GM12878 (cell line): ENCODE data around the gene TMEM178A. TPM values are rescaled to one million over a fixed set of nuclear protein-coding genes. Genes with fewer than 3 reads are reported as not detected.

Experiments
- ATAC-seq: fragments of 200-7000 bp; cut with Tn5 transposase; 3 replicates; pipeline ENCODE4 v1.9.1; 2020; ENCODE audit warnings: mild to moderate bottlenecking, moderate library complexity
- BruUV-seq: library from RNA; stranded (reverse); fragments of 400-500 nt; replicated peaks from 2 replicates; lab custom pipeline; 2021; lab: Mats Ljungman, UMichigan
- CTCF ChIA-PET: fragments of 300-600 bp; sonication (Branson Sonifier 250); formaldehyde crosslinking; extraction: SDS; loops from one replicate; lab custom pipeline; 2021; ENCODE audit warnings: inconsistent platforms; lab: Yijun Ruan, JAX
- POLR2A ChIA-PET: fragments of 350-600 bp; formaldehyde crosslinking; extraction: SDS; loops from one replicate; lab custom pipeline; 2021; ENCODE audit warnings: inconsistent platforms; lab: Charles Lee
- RAD21 ChIA-PET: fragments of 300-600 bp; sonication (Branson Sonifier 250); formaldehyde crosslinking; loops from one replicate; lab custom pipeline; 2023; ENCODE audit warnings: antibody characterized with exemption; ENCODE audit not compliant: unreplicated experiment; lab: Charles Lee
- SMC1A ChIA-PET: fragments of 300-600 bp; sonication (Branson Sonifier 250); formaldehyde crosslinking; loops from one replicate; lab custom pipeline; 2023; ENCODE audit not compliant: unreplicated experiment, uncharacterized antibody; lab: Charles Lee
- DNase-seq: peaks from one replicate; pipeline ENCODE4 v3.0.0-alpha.2; 2011; ENCODE audit warnings: low read depth, low spot score
- FAIRE-seq: peaks from 3 replicates; lab custom pipeline; 2011; peaks lifted over from hg19 to GRCh38; lab: Jason Lieb, UNC
- H2AFZ ChIP-seq: 2 replicates; pipeline ENCODE4 v1.6.0; 2011; ENCODE audit warnings: low read depth, low read length, control low read depth; ENCODE audit not compliant: control insufficient read depth
- H3K27ac ChIP-seq: 2 replicates; pipeline ENCODE4 v1.5.1; 2011; ENCODE audit warnings: control low read depth; ENCODE audit not compliant: control insufficient read depth, insufficient read depth
- H3K27me3 ChIP-seq, 2 experiments: replicated peaks in 1 of 2; 2 replicates each; pipeline versions ENCODE4 v1.6.0 to v1.6.1; 2011; ENCODE audit warnings: low read length in 1 of 2; ENCODE audit not compliant: control insufficient read depth in 2 of 2, insufficient read depth in 2 of 2
- H3K36me3 ChIP-seq, 2 experiments: 2 replicates each; pipeline ENCODE4 v1.5.1; 2011; ENCODE audit warnings: low read length in 1 of 2; ENCODE audit not compliant: control insufficient read depth in 2 of 2, insufficient read depth in 2 of 2
- H3K4me1 ChIP-seq: 2 replicates; pipeline ENCODE4 v1.6.1; 2011; ENCODE audit warnings: mild to moderate bottlenecking, low read length, moderate library complexity, mixed read lengths; ENCODE audit not compliant: control insufficient read depth, insufficient read depth
- H3K4me2 ChIP-seq: 2 replicates; pipeline ENCODE4 v1.6.0; 2011; ENCODE audit warnings: control low read depth; ENCODE audit not compliant: control insufficient read depth, insufficient read depth
- H3K4me3 ChIP-seq: fragments of 200-600 bp; sonication (generic); 2 replicates; pipeline ENCODE4 v1.5.1; 2016
- H3K79me2 ChIP-seq: 2 replicates; pipeline ENCODE4 v1.6.0; 2011; ENCODE audit warnings: low read length; ENCODE audit not compliant: control insufficient read depth, insufficient read depth
- H3K9ac ChIP-seq: 2 replicates; pipeline ENCODE4 v1.8.0; 2011; ENCODE audit warnings: low read length, control low read depth, mixed read lengths; ENCODE audit not compliant: control insufficient read depth, insufficient read depth
- H3K9me3 ChIP-seq: replicated peaks from 3 replicates; pipeline ENCODE4 v1.5.1; 2011; ENCODE audit warnings: mild to moderate bottlenecking, low read length; ENCODE audit not compliant: control insufficient read depth, insufficient read depth
- H4K20me1 ChIP-seq: 2 replicates; pipeline ENCODE4 v1.6.0; 2011; ENCODE audit not compliant: control insufficient read depth, insufficient read depth
- BHLHE40 ChIP-seq, 2 experiments: fragments of 450-650 bp in 1 of 2; IDR thresholded peaks; 2 replicates each; pipeline ENCODE4 v1.6.1; 2011 to 2017; ENCODE audit warnings: low read depth in 2 of 2, borderline replicate concordance in 1 of 2, improper control_type of control experiment in 1 of 2, low read length in 1 of 2, mild to moderate bottlenecking in 1 of 2
- DPF2 ChIP-seq: fragments of 450-650 bp; IDR thresholded peaks from 2 replicates; pipeline ENCODE4 v1.6.1; 2017; ENCODE audit warnings: mild to moderate bottlenecking
- KLF5 ChIP-seq: fragments of 450-650 bp; IDR thresholded peaks from 2 replicates; pipeline ENCODE4 v1.6.1; 2014; ENCODE audit warnings: mild to moderate bottlenecking; ENCODE audit not compliant: partially characterized antibody
- NFYA ChIP-seq: IDR thresholded peaks from 2 replicates; pipeline ENCODE4 v1.6.1; 2011; ENCODE audit warnings: low read depth, mild to moderate bottlenecking, low read length, improper control_type of control experiment, borderline replicate concordance
- POLR2A ChIP-seq: IDR thresholded peaks from 2 replicates; pipeline ENCODE4 v1.6.1; 2011; ENCODE audit warnings: low read depth, mild to moderate bottlenecking, low read length
- POLR2AphosphoS2 ChIP-seq: IDR thresholded peaks from 2 replicates; pipeline ENCODE4 v1.6.1; 2011; ENCODE audit warnings: low read depth, mild to moderate bottlenecking, low read length, improper control_type of control experiment, moderate library complexity
- RFX5 ChIP-seq: IDR thresholded peaks from 2 replicates; pipeline ENCODE4 v1.6.1; 2011; ENCODE audit warnings: low read depth, low read length, improper control_type of control experiment
- SIX5 ChIP-seq: IDR thresholded peaks from 2 replicates; pipeline ENCODE4 v1.6.1; 2011; ENCODE audit warnings: mild to moderate bottlenecking, low read depth, low read length, moderate library complexity; ENCODE audit not compliant: severe bottlenecking
- ZNF207 ChIP-seq: fragments of 450-650 bp; IDR thresholded peaks from 2 replicates; pipeline ENCODE4 v1.6.1; 2014; ENCODE audit warnings: antibody characterized with exemption, mild to moderate bottlenecking, borderline replicate concordance
- ZZZ3 ChIP-seq: IDR thresholded peaks from 2 replicates; pipeline ENCODE4 v1.6.1; 2011; ENCODE audit warnings: low read depth; ENCODE audit not compliant: control insufficient read depth, insufficient read length
- WGBS: methylation state at CpG from one replicate; pipeline ENCODE4 v1.1.6; 2016; ENCODE audit warnings: low lambda C conversion rate; ENCODE audit not compliant: insufficient replicate concordance, insufficient coverage; ENCODE audit errors: missing lambda C conversion rate; 5-methylcytosine and 5-hydroxymethylcytosine counted together
- in situ Hi-C: fragments of 300-500 bp; cut with MboI; formaldehyde crosslinking; loops from 9 replicates; pipeline ENCODE4 v1.14.3; 2018; ENCODE audit warnings: mixed read lengths
- intact Hi-C: fragments of 100-400 bp; cut with micrococcal nuclease; formaldehyde crosslinking; loops from one replicate; pipeline ENCODE4 v1.14.2; 2022; ENCODE audit not compliant: unreplicated experiment
- polyA plus RNA-seq, 11 experiments: library from polyadenylated mRNA; depleted of rRNA in 4 of 11; unstranded in 6 of 11; stranded (reverse) in 5 of 11; fragments of >200 nt; fragmentation: Nextera tagmentation in 4 of 11; fragmentation: Illumina TruSeq in 1 of 11; extraction: Ambion mirVana in 4 of 11; extraction: Trizol in 1 of 11; gene quantifications; 1 replicate in 1 of 11; 2 replicates in 10 of 11; pipeline versions ENCODE4 v1.2.1 to v1.2.3, GENCODE V29; 2011 to 2016; ENCODE audit warnings: inconsistent platforms in 2 of 11, missing spikeins in 2 of 11, low read depth in 1 of 11
- total RNA-seq, 4 experiments: library from RNA; depleted of rRNA in 3 of 4; stranded (reverse); fragments of >200 nt in 3 of 4; fragmentation: Illumina TruSeq in 1 of 4; extraction: Trizol in 1 of 4; gene quantifications; 2 replicates each; pipeline versions ENCODE4 v1.2.1 to v1.2.3, GENCODE V29; 2013 to 2021
- TF ChIP-seq, protein P1 (sequence below): IDR thresholded peaks from 2 replicates; pipeline ENCODE4 v1.6.1; 2012; ENCODE audit warnings: low read length, inconsistent platforms
- TF ChIP-seq, protein P2 (sequence below): fragments of 450-650 bp; formaldehyde crosslinking; IDR thresholded peaks from 2 replicates; pipeline ENCODE4 v1.4.0; 2020; ENCODE audit warnings: mild to moderate bottlenecking, moderate library complexity
- TF ChIP-seq, protein P3 (sequence below): fragments of 150-350 bp; IDR thresholded peaks from 2 replicates; pipeline ENCODE4 v1.6.1; 2016; ENCODE audit warnings: low read depth, low read length

TMEM178A gene
- total and polyA plus RNA-seq, 10 of the 15 experiments (the other 5 are each of a cell fraction or from before 2014, with no cell fraction given), result not detected

DNA sequence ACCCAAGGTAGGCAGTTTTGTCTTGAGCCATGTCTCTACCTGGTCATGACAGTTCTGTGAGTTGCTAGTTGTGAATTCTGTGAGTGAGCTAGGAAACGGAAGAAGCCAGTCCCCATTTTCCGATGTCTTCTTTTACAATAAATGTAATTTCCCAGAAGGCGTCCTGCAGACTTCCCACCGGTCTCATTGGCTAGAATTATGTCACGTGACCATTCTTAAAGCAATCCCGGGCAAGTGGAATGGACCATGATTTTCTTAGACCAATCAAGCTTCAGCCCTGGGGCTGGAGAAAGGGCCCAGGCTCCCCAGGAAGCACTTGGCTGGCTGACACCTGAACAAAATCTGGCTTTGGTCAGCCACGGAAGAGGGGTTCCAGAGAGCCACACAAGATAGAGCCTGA, 10.6 kb downstream of the TMEM178A start:
- ChIA-PET POLR2A (no interaction called here), RAD21 (no interaction called here), CTCF (no interaction called here), SMC1A (interaction anchor here (0.9 kb wide), 1 partner anchor 300 kb away, joined by 4 read pairs; no protein-coding TSS in a partner anchor)
- Histone ChIP-seq H3K9me3 (no peaks in the 10 kb centered on the region), H3K79me2 (no peaks in the 10 kb centered on the region), H4K20me1 (no peaks in the 10 kb centered on the region), H3K27ac (no peak overlapping the region), H3K4me2 (no peak overlapping the region), H3K36me3 (no peaks in the 10 kb centered on the region), H3K27me3 (peaks cover 0 to 3% of the 10 kb centered on the region in 2 experiments; a peak in 2 of 4 replicates), H3K4me3 (no peak overlapping the region), H2AFZ (no peak overlapping the region), H3K9ac (no peak overlapping the region), H3K4me1 (no peaks in the 10 kb centered on the region)
- no TSS peak for BruUV-seq
- 66% methylated on average over 7 of the region's 7 CpGs for WGBS
- intact Hi-C loops (no loop called here), in situ Hi-C loops (no loop called here)
- DNase-seq, result no peak
- no peak for ATAC-seq
- FAIRE-seq, result no peak
- TF ChIP-seq POLR2AphosphoS2 (no peak), DPF2 (no peak), ZZZ3 (no peak), KLF5 (no peak), BHLHE40 (IDR thresholded peaks at IDR 0.05; ENCODE audit: borderline replicate concordance in 1 of 2, low read depth in 2 of 2, low read length in 1 of 2) (no peak), ZNF207 (no peak), SIX5 (no peak), RFX5 (no peak), POLR2A (no peak), NFYA (no peak)
- TF ChIP-seq, protein P1, sequence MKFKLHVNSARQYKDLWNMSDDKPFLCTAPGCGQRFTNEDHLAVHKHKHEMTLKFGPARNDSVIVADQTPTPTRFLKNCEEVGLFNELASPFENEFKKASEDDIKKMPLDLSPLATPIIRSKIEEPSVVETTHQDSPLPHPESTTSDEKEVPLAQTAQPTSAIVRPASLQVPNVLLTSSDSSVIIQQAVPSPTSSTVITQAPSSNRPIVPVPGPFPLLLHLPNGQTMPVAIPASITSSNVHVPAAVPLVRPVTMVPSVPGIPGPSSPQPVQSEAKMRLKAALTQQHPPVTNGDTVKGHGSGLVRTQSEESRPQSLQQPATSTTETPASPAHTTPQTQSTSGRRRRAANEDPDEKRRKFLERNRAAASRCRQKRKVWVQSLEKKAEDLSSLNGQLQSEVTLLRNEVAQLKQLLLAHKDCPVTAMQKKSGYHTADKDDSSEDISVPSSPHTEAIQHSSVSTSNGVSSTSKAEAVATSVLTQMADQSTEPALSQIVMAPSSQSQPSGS, result no peak
- TF ChIP-seq, protein P2, sequence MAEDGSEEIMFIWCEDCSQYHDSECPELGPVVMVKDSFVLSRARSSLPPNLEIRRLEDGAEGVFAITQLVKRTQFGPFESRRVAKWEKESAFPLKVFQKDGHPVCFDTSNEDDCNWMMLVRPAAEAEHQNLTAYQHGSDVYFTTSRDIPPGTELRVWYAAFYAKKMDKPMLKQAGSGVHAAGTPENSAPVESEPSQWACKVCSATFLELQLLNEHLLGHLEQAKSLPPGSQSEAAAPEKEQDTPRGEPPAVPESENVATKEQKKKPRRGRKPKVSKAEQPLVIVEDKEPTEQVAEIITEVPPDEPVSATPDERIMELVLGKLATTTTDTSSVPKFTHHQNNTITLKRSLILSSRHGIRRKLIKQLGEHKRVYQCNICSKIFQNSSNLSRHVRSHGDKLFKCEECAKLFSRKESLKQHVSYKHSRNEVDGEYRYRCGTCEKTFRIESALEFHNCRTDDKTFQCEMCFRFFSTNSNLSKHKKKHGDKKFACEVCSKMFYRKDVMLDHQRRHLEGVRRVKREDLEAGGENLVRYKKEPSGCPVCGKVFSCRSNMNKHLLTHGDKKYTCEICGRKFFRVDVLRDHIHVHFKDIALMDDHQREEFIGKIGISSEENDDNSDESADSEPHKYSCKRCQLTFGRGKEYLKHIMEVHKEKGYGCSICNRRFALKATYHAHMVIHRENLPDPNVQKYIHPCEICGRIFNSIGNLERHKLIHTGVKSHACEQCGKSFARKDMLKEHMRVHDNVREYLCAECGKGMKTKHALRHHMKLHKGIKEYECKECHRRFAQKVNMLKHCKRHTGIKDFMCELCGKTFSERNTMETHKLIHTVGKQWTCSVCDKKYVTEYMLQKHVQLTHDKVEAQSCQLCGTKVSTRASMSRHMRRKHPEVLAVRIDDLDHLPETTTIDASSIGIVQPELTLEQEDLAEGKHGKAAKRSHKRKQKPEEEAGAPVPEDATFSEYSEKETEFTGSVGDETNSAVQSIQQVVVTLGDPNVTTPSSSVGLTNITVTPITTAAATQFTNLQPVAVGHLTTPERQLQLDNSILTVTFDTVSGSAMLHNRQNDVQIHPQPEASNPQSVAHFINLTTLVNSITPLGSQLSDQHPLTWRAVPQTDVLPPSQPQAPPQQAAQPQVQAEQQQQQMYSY (CRISPR knock-in tag), result no peak
- TF ChIP-seq, protein P3, sequence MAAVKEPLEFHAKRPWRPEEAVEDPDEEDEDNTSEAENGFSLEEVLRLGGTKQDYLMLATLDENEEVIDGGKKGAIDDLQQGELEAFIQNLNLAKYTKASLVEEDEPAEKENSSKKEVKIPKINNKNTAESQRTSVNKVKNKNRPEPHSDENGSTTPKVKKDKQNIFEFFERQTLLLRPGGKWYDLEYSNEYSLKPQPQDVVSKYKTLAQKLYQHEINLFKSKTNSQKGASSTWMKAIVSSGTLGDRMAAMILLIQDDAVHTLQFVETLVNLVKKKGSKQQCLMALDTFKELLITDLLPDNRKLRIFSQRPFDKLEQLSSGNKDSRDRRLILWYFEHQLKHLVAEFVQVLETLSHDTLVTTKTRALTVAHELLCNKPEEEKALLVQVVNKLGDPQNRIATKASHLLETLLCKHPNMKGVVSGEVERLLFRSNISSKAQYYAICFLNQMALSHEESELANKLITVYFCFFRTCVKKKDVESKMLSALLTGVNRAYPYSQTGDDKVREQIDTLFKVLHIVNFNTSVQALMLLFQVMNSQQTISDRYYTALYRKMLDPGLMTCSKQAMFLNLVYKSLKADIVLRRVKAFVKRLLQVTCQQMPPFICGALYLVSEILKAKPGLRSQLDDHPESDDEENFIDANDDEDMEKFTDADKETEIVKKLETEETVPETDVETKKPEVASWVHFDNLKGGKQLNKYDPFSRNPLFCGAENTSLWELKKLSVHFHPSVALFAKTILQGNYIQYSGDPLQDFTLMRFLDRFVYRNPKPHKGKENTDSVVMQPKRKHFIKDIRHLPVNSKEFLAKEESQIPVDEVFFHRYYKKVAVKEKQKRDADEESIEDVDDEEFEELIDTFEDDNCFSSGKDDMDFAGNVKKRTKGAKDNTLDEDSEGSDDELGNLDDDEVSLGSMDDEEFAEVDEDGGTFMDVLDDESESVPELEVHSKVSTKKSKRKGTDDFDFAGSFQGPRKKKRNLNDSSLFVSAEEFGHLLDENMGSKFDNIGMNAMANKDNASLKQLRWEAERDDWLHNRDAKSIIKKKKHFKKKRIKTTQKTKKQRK, result no peak
